Measurements from ENCODE around the gene SPRYD3.

The SPRYD3 gene

DNA sequence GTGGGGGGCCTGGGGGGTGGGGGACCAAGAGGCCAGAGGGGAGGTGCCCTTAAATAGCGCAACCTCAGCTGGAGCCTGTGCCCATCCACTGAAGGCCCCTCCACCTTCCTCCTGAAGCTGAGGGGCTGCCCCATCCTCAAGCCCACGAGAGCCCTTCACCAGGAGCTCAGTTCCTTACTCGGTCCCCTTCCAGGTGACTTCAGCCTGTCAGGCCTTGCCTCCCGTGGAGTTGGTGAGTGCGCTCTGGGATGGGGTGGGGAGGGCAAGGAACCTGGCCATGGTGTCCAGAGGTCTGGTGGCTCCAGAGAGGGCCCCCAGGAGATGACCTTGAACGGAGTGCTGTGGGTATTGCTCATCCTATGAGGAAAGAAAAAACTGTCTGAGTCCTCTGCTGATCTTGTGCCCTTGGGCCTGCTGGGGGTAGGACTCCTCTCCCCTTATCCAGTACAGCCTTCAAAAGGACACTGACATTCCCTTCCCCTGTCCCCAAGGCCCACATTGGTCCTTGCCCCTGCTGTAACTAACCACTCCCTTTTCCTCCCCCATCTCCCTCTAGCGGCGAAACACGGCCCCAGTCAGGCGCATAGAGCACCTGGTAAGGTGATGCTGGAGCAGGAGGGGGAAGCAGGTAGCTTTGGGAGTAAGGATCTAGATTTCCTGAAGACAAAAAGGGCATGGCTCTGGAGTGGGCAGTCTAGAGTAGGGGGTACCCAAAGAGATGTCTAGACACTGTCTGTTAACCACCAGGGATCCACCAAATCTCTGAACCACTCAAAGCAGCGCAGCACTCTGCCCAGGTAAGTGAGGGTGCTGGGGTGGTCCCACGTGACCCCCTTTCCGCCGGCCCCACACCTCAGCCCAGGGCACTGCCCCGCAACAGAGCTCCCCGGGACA lies 25.7 kb downstream of the SPRYD3 start:
- no peaks in the 10 kb centered on the region for H3K27me3 ChIP-seq
- TF ChIP-seq, protein P1, sequence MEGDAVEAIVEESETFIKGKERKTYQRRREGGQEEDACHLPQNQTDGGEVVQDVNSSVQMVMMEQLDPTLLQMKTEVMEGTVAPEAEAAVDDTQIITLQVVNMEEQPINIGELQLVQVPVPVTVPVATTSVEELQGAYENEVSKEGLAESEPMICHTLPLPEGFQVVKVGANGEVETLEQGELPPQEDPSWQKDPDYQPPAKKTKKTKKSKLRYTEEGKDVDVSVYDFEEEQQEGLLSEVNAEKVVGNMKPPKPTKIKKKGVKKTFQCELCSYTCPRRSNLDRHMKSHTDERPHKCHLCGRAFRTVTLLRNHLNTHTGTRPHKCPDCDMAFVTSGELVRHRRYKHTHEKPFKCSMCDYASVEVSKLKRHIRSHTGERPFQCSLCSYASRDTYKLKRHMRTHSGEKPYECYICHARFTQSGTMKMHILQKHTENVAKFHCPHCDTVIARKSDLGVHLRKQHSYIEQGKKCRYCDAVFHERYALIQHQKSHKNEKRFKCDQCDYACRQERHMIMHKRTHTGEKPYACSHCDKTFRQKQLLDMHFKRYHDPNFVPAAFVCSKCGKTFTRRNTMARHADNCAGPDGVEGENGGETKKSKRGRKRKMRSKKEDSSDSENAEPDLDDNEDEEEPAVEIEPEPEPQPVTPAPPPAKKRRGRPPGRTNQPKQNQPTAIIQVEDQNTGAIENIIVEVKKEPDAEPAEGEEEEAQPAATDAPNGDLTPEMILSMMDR (IDR thresholded peaks at IDR 0.05), result peak; percentile 68 to 78
- H3K4me3 ChIP-seq, result peak overlapping the region; percentile 71 to 79
- peaks cover 37 to 45% (median 40%) of the 10 kb centered on the region in 3 donors for H3K36me3 ChIP-seq
- peak overlapping the region; percentile 99 for H3K27ac ChIP-seq
- intact Hi-C loops (cut with DNase I; ENCODE audit: low total_unique reads), result no loop called here
- DNase-seq, result peak; percentile 72 to 89
- H3K4me1 ChIP-seq, result peaks cover 9 to 81% (median 61%) of the 10 kb centered on the region in 4 donors
- no peaks in the 10 kb centered on the region for H3K9me3 ChIP-seq

DNA sequence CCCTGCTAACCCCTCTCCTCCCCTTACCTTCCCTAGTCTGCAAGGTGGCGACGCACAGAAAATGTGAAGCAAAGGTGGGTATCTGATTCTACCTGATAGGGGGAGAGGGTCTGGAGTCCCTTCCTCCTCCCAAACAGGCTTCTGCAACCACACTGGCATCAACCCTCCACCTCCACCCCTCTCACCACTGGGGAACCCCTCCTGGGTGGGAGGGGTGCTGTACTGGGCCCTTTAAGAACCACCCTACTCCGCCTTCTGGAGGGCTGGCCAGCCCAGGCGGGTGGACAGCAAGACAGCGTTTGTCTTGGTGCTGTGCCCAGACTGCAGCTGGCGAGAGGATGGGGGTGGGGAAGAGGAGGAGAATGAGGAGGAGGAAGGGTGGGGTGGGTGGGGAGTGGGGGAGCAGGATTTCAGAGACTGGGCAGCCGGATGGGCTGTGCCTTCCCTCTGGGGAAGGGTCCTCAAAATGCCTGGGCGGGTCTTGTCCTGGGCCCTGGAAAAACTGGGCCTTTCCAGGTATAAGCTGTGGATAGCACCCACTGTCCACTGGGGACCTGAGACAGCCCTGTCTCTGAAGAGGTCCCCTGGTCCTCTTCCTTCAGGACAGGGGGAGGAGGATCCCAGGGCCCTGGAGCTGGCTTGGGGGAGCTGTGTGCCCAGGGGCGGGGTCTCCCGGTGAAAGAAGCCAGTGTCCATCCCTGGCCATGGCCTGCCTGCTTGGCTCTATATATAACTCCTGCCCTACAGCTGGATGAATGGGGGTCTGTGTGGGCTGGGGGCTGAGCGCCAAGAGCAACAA lies 26.6 kb downstream of the SPRYD3 start:
- H3K4me1 ChIP-seq, result peaks cover 9 to 85% (median 65%) of the 10 kb centered on the region in 4 donors
- no peaks in the 10 kb centered on the region for H3K27me3 ChIP-seq
- H3K4me3 ChIP-seq, result peak overlapping the region; percentile 71 to 79
- intact Hi-C loops (cut with DNase I; ENCODE audit: low total_unique reads), result no loop called here
- TF ChIP-seq, protein P1 (IDR thresholded peaks at IDR 0.05), result peak in 1 of 2 experiments; percentile 9
- peak overlapping the region; percentile 99 for H3K27ac ChIP-seq
- H3K9me3 ChIP-seq, result no peaks in the 10 kb centered on the region
- DNase-seq, result peak; percentile 96 to 98
- H3K36me3 ChIP-seq, result peaks cover 28 to 36% (median 32%) of the 10 kb centered on the region in 3 donors

DNA sequence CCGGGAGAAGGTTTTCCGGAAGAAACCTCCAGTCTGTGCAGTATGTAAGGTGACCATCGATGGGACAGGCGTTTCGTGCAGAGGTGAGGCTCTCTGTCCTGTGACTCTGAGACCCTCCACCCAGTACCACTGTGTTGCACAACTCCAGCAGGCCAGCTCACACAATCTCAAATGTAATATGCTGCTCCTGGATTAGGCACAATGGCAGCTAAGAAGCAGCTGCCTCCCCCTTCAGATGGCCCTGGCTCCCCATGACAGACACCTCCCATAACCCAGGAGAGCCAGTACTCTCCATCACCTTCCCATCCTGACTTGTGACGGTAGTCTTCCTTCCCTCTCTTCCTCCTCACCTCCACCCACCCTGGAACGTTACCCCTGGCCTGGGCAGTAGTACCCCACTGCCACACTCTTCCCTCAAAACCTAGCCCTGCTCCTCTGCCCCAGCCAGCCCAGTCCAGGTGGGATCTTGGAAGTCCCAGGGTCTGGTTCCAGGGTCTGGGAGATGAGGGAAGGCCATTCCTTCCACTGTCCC lies 27.2 kb downstream of the SPRYD3 start:
- Histone ChIP-seq H3K4me1 (peaks cover 9 to 86% (median 64%) of the 10 kb centered on the region in 4 donors), H3K27me3 (no peaks in the 10 kb centered on the region), H3K4me3 (peak overlapping the region; percentile 71 to 79), H3K9me3 (no peaks in the 10 kb centered on the region), H3K36me3 (peaks cover 22 to 30% (median 25%) of the 10 kb centered on the region in 3 donors), H3K27ac (peak overlapping the region; percentile 99)
- peak; percentile 35 to 69 for DNase-seq
- TF ChIP-seq, protein P1 (IDR thresholded peaks at IDR 0.05), result no peak
- intact Hi-C loops (cut with DNase I; ENCODE audit: low total_unique reads), result no loop called here

DNA sequence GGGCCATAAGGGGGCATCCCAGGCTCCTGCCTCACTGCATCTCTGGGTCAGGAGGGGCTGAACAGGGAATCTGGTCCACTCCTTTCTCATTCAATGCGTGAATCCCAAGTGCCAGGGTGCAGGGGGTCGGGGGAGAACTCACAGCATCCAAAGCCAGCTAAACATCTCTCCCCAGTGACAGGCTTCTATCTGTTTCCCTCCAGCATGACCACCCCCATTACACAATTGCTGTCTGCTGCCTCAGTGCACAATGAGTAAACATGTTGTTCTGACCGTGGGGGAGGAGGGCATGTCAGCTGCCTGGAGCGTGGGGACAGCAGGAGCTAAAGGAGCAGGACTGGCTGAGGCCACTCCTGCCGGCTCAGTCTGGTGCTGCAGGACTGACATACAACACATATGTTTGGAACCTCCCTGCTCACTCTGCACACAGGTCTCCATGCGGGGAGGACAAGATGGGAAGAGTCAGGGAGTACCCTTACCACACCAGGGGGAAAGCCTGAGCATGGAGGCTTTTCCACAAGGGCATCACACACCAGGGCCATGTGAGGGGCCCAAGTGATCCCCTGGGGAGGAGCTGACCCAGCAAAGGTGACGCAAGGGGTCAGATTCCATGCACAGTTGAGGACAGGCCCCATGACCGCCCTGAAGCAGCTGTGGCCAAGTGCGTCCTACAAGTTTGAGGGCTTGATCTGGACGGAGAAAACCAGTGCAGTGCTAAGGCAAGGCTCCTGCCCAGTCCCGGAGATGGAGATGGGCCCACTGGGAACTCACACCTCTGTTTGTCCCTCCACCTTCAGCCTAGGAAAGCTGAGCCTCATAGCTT lies 27.9 kb downstream of the SPRYD3 start:
- H3K36me3 ChIP-seq, result peaks cover 18 to 23% (median 19%) of the 10 kb centered on the region in 3 donors
- TF ChIP-seq, protein P1 (IDR thresholded peaks at IDR 0.05), result peak; percentile 52 to 83
- peaks cover 9 to 82% (median 64%) of the 10 kb centered on the region in 4 donors for H3K4me1 ChIP-seq
- H3K27me3 ChIP-seq, result no peaks in the 10 kb centered on the region
- DNase-seq, result peak; percentile 96 to 97
- peak overlapping the region; percentile 71 to 79 for H3K4me3 ChIP-seq
- peak overlapping the region; percentile 99 for H3K27ac ChIP-seq
- intact Hi-C loops (cut with DNase I; ENCODE audit: low total_unique reads), result no loop called here
- H3K9me3 ChIP-seq, result no peaks in the 10 kb centered on the region

Measured in tibial artery (tissue), 4 donors.